AG20443 (cell line): Measurements from ENCODE around the gene CSMD2.
"Not testable (repeated sequence)": the region's sequence is repeated elsewhere in the genome, so short reads cannot be mapped to it uniquely, and the experiment has no call there.

Experiments
- DNase-seq: peaks from one replicate; pipeline ENCODE4 v3.0.0; 2012; ENCODE audit warnings: low spot score, mixed read lengths

CSMD2 gene

DNA sequence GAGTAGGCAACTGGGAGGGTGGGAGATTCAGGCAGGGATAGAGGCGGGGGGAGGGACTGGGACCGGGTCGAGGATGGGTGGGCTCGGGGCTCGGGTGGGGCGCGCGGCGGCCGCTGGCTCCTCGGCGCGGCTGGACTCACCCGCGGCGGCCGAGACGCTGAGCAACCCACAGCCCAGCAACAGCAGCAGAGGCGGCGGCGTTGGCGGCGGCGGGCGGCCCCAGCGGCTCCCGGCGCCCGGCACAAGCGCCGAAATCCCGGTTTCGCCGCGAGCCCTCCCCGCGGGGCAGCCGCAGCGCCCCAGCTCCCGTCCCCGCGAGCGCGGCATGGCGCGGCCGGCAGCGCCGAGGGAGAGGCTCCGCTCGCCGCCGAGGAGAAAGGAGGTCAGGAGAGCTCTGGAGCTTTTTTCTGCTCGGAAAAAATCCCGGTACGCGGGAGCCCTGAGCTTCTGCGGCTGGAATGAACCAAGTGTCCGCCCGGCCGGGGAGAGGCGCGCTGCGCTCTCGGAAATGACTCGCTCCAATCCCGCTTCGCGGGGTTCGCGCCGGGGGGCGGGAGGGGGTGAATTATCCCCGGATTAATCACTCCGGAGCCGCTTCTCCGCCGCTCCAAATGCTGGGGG lies at the start of gene CSMD2:
TSS of gene CSMD2 (minus strand) at position 460 of the 621 bp plus-strand sequence. CDS start at position 327, 133 bp downstream.
- peak; percentile 83 for DNase-seq

DNA sequence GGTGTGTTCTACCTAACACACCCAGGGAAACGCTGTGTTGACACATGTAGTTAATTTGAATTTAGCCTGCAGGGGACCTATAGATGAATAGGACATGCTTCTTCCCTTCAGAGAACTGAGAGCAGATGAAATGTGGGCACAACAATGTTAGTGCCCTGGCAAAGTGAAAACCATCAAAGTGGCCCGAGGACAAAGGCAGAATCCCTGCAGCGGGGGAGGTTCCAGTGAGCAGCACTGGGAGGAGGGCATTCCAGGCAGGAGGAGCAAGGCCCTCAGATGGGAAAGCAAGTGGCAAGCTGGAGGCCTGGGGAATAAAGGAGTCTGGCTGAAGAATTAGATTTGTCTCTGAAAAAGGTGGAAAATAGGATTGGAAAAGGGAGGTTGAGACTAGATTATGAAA lies 48.9 kb upstream of the CSMD2 start:
- DNase-seq, result no peak

DNA sequence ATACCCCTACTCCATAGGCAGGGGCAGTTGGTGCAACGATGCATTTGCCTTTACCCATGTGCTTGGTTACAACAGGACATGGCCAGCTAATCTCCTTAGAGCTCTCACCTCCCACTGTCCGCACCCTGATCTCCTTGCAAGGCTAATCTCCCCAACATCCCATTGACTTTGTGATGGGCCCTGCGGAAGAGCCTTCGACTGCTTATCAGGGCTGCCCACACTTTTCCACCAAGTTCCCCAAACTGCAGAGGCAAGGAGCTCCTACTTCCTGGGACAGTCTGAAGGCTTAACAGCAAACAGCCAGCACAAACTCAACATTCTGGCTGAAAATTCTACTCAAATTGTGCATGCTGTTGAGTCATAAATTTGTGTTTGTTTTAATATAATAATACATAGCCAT lies 47.6 kb upstream of the CSMD2 start:
- DNase-seq, result no peak

GRCh38 chr1:34199927-34200326 lies 34.9 kb upstream of the CSMD2 start:
- DNase-seq, result peak; percentile 35

DNA sequence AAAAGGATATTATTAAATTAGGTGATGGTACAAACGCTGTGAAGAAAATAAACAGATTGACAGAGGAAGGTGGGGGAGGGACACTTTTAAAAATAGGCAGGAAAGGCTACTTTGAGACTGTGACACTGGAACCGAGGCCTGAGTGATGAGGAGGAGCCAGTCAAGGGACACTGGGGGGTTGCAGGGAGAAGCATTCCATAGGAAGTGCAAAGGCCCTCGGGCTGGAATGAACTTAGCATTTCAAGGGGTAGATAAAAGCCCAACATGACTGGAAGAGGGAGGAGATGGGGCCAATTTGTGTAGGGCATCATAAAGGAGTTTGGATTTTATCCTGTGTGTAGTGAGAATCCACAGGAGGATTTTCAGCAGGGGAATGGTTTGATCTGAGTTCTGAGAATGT lies 27.6 kb upstream of the CSMD2 start:
- no peak for DNase-seq

DNA sequence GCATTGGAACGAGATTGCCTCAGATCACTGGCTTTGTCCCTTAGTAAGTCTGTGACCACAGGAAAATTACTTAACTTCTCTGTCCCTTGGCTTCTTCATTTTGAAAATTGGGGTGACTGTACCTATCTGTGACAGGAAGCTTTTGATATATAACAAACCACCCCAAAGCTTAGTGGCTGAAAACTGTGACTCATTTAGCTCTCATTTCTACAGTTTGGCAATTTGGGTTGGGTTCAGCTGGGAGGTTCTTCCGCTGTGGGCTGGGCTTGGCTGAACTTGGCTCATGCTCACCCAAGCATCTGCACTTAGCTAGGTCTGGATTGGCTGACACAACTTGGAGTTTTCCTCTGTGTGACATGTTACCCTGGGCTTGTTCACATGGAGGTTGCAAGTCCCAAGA lies 25.7 kb upstream of the CSMD2 start:
- DNase-seq, result no peak

- no peak for DNase-seq
Measured at GRCh38 chr1:34188985-34189384, 24.0 kb upstream of the CSMD2 start.

DNA sequence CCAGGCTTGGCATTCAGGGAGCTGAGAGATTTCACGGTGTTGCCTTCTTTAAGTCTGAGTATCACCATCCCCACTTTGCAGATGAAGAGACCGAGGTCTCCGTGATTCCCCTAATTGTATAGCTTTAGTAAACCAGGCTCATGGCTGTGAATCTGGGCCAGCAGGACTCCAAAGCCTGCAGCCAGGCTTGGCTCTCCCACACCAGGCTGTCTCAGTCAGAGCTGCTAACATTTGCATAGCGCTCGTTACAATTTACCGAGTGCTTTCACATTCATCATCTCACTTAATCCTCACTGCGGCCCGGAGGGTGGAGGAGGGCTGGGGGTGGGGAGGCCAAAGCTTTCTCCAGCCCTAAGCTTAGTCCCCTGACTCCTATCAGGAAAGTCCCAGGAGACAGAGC lies 23.4 kb upstream of the CSMD2 start:
- DNase-seq, result no peak

DNA sequence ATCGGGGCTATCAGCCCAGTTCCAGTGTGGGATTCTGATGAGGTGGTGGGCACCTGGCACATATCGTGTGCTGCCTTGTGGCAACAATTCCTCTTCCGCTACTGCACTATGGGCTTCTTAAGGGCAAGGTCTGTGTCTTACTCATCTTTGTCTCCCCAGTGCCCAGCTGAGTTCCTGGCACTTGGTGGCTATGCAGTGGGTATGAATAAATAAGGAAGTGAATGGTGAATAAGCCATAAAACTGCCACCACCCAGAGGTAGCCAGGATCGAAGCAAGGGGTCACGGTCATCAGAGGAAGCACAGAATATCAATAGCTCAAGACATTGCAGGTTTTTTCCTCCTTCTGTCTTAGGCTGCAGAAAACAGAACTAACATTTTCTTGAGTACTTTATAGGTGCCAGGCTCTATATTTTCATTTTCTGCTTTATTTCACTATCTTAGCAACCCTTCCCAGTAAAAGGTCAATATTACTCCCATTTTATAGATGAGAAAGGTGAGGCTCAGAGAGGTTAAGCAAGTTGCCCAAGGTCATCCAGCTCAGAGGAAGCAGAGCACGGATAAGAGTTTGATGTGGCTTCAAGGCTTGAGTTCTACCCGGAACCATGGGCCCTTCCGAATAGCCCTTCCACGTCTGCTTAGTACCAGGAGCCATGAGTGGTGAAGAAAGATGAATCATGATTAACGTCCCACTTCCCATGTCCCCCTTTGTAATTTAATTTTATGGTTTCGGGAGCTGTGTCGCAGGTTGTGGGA lies 21.9 kb upstream of the CSMD2 start:
- DNase-seq, result no peak

- DNase-seq, result not testable (repeated sequence)
Measured at GRCh38 chr1:34183381-34183780, 18.4 kb upstream of the CSMD2 start.

DNA sequence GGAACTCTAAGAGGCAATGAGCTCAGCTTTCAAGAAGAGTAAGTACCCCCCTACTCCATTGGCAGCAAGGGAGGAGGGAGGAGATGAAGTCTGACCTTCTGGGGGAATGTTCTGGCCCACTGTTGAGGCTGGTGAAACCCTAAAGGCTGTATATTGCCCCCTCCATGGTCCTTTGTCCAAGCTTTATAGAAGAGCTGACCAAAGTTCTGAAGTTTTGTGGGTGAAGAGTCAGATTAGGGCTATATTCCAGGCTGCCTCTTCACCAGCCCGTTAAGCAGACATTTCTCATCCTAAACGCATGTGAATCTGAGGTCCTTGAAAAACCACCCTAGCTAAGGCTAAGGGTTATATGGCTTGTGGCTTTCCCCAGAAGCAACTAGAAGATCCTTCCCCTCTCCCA lies 13.0 kb upstream of the CSMD2 start:
- DNase-seq, result peak; percentile 20

DNA sequence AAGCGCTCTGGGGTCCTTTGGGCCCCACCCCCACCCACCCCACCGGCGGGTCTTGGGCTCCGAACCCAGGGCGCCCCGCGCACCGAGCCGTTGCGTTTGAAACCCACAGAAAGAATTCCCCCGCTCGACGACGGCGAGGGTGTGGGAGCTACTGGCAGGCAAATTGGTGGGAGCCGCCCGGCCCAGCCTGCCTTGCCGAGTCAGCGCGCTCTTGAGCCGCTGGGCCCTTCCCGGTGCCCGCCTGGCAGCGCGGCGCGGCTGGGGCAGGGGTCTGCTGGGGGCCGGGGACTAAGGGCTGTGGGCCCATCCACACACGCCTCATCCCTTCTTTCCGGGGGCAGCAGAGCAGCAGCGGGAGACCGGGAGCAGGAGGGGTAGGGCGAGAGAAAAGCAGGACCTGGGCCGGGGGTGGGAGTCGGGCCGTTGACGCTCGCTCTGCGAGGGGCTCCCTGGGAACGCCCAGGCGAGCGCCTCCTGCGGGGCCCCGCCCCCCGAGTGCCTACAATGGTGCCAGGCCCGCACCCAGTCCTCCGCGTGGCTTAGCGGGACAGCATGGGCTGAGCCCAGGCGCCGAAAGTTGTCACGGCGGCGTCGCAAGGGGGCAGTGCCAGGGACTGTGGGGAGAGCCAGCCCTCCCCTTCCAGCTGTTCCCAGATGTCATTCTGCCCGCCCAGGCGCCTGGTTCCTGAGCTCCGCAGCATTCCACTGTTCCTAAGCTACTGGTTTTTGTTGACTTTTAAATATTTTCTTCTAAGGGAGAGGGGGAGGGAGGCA lies 12.0 kb upstream of the CSMD2 start, which contains the start of gene C1orf94:
TSS of gene C1orf94 (plus strand) at position 78 of the 774 bp plus-strand sequence. CDS start 883 bp downstream, outside the sequence.
- peak; percentile 44 for DNase-seq

- DNase-seq, result no peak
Measured at GRCh38 chr1:34175744-34176143, 10.7 kb upstream of the CSMD2 start.

DNA sequence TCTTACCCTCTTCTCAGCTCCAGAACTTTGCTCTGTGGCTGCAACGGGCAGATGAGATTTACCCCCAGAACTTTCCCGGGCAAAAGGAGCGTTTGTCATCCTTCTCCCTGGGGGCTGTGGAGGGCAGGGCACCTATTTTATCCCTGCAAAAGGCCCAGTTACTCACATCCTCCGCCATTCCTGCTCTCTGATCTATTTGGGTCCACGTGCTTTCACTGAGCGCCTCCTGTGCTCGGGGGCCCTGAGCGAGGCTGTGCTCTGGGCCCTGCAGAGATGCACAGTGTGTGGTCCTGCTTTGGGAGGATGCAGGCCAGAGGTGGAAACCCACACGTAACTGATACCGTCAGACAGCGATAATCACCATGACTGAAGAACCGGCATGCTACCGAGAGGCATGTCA lies 2.4 kb upstream of the CSMD2 start:
- DNase-seq, result no peak

DNA sequence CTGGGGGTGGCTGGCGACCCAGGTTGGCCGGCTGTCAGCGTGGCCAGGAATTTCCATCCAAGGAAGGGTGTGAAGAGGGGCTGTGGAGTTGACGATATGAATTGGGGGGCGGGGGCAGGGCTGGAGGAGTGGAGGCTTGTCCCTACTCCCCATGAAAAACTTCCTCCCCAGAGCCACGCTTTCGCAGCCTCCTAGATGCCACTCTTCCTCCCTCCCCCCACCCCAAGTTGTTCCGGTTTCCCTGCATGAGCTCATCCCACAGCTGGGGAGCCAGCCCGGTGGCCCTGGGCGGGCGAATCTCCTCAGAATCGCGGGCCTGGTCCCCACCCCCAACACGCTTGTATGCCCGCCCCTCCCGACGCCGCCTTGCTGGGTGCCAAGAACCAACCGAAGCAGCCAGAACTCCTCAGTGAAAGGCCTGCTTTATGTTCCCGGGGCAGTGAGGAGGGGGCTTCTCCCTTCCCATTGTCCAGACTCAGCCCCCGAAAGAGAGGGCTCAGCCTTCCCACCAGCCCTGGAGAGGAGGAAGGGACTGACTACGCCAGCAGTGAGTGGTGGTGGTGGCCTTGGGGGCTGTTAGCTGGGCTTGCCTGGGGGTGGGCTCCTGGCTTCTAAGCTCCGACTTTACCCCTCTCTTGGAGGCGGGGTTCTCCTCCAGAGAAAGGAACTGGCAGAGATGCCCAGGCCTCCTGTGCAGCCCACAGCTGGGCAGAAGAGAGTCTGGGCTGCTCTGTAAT lies 1.8 kb upstream of the CSMD2 start:
- DNase-seq, result peak; percentile 45

DNA sequence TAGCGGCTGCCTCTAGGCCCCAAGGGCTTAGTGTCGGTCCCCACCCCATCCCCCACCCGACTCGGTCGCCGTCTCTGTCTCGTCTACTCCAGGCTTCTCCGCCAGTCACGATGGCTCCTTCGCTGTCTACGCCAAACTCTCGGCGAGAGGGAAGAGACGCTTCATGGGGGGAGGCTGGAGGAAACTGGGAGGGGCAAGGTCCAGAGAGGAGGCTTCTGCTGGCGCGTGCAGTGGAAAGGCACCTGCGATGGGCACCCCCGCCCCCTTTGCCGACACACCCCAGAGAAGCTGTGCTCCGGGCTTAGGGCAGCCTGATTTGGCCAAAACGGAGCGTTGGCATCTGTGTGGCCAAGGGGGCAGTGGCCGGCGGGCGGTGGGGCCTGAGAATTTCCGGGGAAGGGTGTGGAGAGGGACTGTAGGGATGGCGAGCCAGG lies 1.2 kb upstream of the CSMD2 start:
- peak; percentile 17 for DNase-seq

DNA sequence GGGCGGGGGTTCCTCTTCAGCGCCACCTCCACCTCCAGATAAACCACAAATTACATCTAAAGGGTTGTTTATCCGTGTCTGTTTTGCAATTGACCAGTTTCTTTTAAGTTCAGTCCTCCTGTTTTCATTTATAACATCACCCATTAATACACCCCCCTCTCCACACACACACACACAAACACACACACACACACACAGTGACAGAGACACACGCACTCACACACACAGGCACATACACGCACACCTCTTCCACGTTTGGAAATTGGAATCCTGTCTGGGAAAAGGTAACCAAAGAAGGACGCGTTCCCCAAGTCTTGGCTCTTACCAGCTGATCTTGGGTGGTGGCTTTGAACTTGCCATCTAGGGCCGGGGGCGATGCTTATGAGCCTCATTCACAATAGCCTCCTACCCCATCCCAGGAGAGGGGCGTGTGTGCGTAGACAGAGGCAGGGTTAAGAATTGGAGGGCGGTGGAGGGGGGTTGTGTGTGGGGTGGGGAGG lies 442 bp upstream of the CSMD2 start:
- no peak for DNase-seq

DNA sequence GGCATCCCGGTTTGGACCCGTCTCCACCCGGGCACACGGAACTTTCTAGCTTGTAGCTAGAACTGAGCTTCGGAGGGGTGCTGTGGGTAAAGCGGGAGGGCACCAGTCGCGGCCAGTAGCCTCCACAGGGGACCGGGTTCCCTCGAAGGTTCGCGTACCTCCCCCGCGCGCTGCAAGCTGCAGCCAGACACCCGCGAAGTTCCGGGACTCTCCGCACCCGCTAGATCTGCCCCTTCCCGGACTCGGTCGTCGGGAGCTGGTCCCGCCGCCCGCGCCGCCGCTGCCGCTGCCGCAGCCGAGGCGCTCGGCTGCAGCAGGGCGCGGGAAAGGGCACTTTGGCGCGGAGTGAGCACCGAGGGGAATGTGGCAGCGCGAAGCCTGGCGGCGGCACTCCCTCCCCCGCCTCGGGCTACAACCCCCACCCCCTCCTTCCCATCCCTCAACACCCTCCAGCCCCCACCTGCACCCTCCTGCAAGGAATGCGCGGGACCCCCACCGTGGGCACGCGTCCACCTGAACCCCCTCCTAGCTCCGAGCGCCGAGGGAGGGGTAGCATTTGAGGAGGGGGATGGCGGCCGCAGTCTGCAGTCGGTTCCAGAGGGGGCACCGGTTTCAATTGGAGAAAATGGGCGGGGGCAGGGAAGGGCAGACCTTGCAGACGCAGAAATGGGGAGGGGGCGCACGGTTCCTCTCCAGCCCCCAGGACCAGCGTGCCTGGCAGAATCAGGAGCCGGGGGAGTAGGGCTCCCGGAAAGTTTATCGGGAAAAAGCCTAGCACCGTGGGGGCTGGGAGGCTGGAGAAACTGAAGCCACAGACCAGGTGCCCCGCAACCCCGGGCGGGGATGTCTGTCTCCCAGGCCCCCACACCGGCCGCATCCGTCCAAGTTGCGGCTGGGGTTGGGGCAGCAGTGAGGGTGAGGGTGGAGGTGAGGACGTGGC lies 968 bp downstream of the CSMD2 start:
- DNase-seq, result peak; percentile 41

DNA sequence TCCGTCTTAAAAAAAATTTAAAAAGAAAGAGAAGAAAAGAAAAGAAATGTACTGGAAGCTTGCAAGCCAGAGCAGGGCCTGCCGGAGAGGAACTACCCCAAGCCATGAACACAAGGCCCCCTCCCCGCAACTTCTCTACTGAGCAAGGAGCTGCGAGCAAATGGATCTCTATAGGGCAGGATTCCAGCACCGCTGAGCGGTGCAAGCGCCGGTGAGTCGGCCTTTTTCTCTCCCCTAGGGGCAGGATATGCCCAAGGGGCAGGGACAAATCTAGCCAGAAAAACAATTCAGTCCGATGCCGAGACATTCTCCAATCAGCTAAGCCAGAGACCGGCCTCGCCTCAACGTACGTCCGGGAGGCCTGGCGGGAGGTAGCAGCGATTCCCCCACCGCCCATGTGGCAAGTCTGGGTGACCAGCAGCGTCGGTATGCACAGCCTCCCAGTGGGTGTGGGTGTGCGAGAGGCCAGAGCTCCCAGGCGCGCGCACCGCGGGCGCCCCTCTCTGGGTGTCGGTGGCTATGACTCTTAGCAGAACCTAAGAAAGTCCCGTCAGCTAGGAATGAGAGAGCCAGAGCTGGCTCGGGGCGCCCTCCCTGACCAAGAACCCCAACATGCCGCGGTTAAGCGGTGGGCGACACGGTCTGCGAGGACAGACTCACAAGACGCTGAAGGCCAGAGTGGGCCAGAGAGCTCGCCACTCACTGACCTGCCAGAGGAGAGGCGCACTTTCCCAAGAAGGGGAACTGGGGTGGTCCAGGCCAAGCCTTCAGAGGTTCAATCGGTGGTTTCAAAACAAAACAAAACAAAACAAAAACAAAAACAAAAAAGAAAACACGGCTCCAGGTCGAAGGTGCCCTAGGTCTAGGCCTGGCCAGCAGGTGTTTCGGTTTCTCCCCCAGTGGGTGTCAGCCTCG lies 1.9 kb downstream of the CSMD2 start:
- DNase-seq, result peak; percentile 96

GRCh38 chr1:34156739-34157138 lies 8.3 kb downstream of the CSMD2 start:
- no peak for DNase-seq
